ENCODE measurements around the gene USP25.

Gene USP25

GRCh38 chr21:15688809-15689208 lies 41.0 kb upstream of the USP25 start:
- DNase-seq (ENCODE audit: low spot score), result no peak
- ChIA-PET CTCF (no interaction called here), POLR2A (ENCODE audit: low non-redundant PET) (no interaction called here)
- TF ChIP-seq CTCF (conservative IDR thresholded peaks at IDR 0.05; ENCODE audit: low read depth), result no peak
- no peak overlapping the region for H3K27ac ChIP-seq

- no peak for DNase-seq (ENCODE audit: low spot score)
- no peak overlapping the region for H3K27ac ChIP-seq
- ChIA-PET POLR2A (ENCODE audit: low non-redundant PET) (no interaction called here), CTCF (no interaction called here)
- no peak for TF ChIP-seq CTCF (conservative IDR thresholded peaks at IDR 0.05; ENCODE audit: low read depth)
Observed at GRCh38 chr21:15692711-15693110, 37.1 kb upstream of the USP25 start.

GRCh38 chr21:15695241-15695640 lies 34.5 kb upstream of the USP25 start:
- DNase-seq (ENCODE audit: low spot score), result no peak
- H3K27ac ChIP-seq, result no peak overlapping the region
- no peak for TF ChIP-seq CTCF (conservative IDR thresholded peaks at IDR 0.05; ENCODE audit: low read depth)
- ChIA-PET POLR2A (ENCODE audit: low non-redundant PET) (no interaction called here), CTCF (no interaction called here)

- DNase-seq (ENCODE audit: low spot score), result no peak
- CTCF ChIA-PET, result interaction anchor here (1.2 kb wide), 1 partner anchor 15 kb away, joined by 4 read pairs; no protein-coding TSS in a partner anchor
Observed at GRCh38 chr21:15701830-15702229, 28.0 kb upstream of the USP25 start.

GRCh38 chr21:15703932-15704331 lies 25.9 kb upstream of the USP25 start:
- no peak overlapping the region for H3K27ac ChIP-seq
- no peak for TF ChIP-seq CTCF (conservative IDR thresholded peaks at IDR 0.05; ENCODE audit: low read depth)
- CTCF ChIA-PET, result no interaction called here
- POLR2A ChIA-PET (ENCODE audit: low non-redundant PET), result no interaction called here
- no peak for DNase-seq (ENCODE audit: low spot score)

More at GRCh38 chr21:15701830-15702229, 28.0 kb upstream of the USP25 start:
- H3K27ac ChIP-seq, result no peak overlapping the region
- TF ChIP-seq CTCF (conservative IDR thresholded peaks at IDR 0.05; ENCODE audit: low read depth), result no peak
- POLR2A ChIA-PET (ENCODE audit: low non-redundant PET), result no interaction called here

GRCh38 chr21:15706696-15707095 lies 23.1 kb upstream of the USP25 start:
- ChIA-PET POLR2A (ENCODE audit: low non-redundant PET) (no interaction called here), CTCF (no interaction called here)
- peak; percentile 88 for DNase-seq (ENCODE audit: low spot score)
- no peak overlapping the region for H3K27ac ChIP-seq
- no peak for TF ChIP-seq CTCF (conservative IDR thresholded peaks at IDR 0.05; ENCODE audit: low read depth)

- no peak for DNase-seq (ENCODE audit: low spot score)
- no peak for TF ChIP-seq CTCF (conservative IDR thresholded peaks at IDR 0.05; ENCODE audit: low read depth)
- ChIA-PET CTCF (no interaction called here), POLR2A (ENCODE audit: low non-redundant PET) (no interaction called here)
- H3K27ac ChIP-seq, result no peak overlapping the region
Observed at GRCh38 chr21:15713412-15713811, 16.4 kb upstream of the USP25 start.

Measured in RWPE1 (cell line).